ENCODE measurements around the gene CANT1.
"Not testable (repeated sequence)": the region's sequence is repeated elsewhere in the genome, so short reads cannot be mapped to it uniquely, and the experiment has no call there.

Gene CANT1

DNA sequence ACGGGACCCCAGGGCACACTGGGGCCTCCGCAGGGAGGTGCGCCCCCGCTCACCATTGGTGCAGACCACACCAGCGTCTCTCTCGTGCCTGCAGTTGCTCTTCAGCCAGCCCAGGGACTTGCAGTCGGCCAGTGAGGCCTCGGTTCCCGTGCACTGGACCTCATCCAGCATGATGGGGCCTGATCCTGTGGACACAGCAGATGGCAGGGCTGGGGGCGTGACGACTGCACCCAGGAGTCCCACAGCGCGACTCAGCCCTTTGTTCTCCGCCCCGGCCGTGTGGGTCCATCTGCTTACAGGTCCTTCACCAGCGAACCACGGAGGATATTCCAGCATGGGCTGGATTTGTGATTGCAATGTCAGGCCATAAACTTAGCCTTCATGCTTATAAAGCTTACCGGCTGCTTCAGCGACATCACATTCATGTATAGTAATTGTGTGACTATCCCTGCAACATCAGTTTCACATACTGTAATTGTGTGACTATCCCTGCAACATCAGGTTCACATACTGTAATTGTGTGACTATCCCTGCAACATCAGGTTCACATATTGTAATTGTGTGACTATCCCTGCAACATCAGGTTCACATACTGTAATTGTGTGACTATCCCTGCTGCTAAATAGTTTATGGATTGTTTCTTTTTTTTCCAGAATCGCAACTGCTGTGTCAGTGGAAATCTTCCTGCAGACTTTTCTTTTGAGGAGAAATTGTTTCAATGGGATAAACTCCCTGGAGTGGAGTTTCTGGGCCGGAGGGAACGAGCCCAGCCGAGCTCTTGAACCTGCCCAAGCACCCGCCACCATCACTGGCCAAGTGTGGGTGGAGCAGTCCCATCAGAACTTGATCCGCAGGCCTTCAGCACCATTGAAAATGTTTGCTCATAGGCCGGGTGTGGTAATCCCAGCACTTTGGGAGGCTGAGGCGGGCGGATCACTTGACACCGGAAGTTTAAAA, 34.7 kb downstream of the CANT1 start:
- no peak for DNase-seq

DNA sequence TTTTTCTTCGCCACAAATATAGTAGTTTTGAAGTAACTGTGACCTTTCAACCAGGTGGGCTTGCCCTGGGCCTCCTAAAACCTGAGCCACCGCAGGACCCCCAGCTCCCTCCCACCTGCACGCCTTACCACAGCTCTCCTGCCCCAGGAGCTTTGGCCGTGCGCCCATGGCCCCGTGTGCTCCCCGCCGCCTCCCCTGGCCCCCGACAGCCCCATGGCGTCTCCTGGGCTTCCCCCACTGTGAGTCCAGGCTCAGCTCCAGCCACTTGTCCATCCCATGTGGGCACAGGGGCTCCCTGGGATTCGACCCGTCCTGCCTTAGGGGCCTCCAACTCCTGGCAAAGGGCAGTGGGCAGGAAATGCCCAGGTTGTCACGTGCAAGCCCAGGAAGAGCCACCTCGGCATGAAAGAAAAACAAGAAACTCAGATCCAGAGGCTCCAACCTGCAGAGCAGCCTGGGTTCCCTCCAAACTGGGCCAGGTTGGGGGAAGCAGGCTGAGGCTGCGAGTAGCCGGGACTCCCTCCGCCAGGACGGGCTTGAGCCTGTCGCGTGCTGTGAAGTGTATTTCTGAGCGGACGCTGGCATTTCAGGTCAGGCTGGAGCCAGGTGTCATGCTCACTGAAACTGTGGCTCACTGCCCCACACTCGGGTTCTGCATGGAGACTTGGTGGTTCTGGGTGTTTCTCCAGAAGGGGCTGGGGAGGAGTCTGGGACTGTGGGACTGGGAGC, 35.6 kb downstream of the CANT1 start:
- DNase-seq: no peak

DNA sequence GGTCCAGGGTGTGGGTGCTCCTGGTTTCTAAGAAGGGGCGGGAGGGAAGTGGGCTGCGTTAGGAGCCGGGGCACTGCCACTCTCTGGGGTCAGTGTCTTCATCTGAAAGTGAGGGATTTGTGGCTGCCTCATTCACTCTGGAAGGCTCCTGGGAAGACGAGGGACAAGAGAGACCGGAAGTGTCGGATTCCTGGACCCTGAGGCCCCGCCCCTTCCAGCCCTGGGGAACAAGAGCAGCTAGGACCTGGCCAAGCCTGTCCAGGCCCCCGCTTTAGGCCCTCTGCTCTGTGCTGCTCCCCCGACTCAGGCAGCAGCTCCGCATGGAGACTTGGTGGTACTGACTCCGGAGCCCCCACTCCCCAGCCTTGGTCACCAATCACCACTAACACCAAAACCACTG, 36.4 kb downstream of the CANT1 start:
- DNase-seq: no peak

DNA sequence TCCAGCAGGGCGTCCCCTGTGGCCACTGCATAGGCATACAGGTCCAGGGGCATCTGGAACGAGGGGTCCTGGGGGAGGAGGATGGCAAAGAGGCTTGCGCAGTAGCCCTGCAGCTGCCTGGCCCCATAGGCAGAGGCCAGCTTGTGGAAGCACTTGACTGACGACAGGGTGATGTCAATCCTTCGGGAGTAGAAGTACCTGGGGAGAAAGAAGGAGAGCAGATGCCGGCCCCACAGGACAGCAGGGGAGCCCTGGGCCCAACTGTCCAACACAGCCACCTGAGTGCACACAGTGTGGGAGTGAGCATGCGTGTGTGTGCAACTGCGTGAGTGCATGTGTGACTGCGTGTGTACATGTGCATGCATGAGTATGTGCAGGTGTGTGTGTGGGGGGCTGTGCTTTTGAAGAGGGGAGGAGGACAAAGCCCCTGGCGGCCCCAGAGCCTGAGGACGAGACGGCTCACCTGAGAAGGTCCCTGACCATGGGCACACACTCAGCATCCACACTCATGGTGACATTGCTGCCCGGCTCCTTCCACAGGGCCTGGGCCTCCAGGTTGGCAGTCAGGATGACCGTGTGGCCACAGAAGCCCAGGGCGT, 37.0 kb downstream of the CANT1 start:
- no peak for DNase-seq

DNA sequence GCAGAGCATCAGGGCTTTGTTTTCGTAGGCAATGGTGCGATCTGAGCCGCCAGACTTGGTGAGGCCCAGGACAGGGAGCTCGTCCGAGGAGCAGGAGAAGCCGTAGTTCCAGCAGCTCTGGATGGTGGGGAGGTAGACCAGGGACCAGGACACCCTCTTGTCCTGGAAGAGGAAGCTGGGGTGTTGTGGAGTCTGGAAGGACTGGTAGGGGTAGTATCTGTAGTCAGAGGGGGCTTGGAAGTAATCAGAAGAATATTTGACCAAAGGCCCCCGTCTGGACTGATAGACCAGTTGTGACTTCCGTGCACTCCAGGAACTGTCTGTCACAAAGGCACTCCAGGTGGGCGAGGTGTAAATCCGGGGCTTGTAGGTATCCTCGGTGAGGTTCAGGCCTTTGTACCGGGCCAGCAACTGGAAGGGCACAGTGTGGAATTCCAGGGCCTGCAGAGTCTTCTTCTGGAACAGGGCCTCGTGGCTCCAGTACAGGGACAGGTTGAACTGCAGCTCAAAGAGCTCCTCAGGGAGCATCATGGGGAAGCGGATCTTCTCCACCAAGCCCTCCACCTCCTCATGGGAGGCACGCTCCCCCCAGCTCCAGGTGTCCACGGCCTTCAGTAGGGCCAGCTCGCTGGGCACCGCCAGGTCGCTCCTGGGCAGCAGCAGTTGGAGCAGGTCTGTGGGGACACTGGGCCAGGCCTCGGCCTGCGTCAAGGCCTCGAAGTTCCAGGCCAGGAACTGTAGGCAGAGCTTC, 37.6 kb downstream of the CANT1 start:
- no peak for DNase-seq

DNA sequence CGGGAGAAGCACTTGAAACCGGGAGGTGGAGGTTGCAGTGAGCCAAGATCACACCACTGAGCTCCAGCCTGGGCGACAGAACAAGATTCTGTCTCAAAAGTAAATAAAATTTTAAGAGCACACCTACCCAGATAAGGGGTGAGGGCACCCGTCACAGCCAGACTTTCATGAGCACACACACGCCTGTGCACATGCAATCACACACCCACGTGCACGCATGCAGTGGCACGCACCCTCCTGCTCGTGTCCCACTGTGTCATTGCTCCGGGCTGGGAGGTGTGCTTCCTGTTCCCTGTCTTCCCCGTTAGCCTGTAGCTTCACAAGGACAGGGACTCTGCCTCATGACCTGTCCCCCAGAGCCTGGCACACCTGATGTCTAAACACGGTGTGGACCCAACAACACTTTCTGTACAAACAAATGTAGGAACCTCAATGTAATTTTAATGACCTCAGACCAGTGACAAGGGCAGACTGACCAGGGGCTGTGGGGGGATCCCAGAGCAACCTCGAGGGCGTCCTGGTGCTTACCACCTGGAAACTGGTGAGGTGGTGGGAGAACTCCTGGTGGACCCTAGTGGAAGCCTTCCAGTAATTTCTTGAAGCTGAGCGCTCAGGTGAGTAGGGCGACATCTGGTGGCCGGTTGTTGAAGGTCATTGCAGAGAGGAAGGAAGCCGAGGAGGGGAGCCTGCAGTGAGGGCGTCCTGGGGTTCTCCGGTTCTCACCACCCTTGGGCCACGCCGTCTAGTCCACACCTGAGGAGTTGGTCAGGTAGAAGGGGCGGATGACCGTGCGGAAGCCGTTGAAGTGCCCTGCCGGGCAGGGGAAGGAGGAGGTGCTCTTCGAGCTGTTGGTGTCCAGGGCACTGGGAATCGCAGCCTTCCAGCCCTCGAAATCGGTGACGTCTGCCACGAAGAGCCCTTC, 38.5 kb downstream of the CANT1 start:
- peak; percentile 75 for DNase-seq

DNA sequence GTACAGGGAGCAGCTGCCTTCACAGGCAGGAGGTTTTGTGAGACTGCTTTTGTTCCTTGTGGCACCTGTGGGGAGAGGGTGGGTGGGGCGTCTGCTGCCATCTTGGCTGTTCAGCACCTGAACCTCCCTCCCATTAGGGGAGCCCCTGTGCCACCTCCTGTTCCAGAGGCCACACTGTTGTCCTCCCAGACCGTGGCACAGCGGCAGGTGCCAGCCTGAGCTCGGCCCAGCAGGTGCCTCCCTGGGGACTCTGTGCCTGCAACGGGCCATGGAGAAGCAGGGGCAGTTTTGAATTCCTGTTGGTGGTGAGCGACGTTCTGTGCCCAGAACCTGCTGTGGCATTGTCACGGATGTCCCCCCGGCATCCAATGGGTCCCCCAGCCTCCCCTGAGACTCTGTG, 39.7 kb downstream of the CANT1 start:
- peak; percentile 56 for DNase-seq

DNA sequence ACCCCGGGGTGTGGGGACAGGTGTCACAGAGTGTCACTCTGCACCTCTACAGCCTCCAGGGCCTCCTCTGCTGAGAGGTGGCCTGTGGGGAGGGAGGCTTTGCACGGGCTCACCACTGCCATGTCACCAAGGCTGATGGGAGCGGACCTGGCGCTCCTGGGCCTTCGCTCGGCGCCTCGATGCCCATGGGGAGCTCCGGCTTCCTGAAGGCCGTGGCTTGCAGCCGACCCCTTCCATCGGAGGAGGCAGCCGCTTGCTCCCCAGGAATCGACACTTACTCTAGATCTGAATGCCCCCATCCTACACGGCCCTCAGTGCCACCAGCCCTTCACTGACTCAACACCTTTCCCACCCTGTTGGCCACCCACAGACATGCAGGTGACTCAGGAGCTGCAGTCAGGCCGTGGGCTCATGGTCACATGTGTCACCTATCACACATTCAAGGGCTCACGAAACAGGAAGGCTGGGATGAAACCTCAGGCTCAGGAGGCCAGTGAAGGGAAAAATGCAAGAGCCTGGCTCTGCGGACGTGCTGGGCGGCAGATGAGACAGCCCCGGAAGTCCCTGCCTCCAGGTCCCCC, 41.7 kb downstream of the CANT1 start:
- no peak for DNase-seq

DNA sequence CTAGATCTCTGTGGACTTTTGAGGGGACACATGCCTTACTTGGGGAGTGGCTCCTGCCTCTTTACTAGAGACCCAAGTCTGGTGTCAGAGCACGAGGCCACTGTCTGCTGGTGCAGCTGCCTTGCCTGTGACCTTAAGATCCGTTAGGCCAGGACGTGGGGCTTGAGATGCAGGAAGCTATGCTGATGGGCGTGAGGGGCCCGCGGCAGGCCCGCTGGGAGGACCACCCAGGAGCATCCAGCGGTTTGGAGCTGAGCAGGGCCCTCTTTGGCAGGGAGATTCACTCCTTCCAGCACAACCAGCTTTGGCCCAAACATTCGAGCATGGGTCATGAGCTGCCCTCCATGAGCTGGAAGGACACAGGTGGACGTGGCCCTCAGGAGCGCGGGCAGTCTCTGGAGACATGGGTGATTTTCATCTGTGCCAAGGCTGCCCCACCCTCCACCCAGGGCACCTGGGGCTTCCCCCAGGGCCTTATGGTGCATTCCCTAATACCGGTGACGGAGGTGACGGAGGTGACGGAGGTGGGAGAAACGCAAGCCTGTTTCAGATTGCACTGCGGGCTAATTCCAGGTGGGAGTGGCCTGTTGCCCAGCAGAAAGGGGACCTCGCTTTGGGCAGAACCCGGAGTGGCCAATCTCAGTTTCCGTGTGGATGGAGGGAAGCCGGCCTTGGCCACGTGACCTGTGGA, 42.5 kb downstream of the CANT1 start:
- no peak for DNase-seq

DNA sequence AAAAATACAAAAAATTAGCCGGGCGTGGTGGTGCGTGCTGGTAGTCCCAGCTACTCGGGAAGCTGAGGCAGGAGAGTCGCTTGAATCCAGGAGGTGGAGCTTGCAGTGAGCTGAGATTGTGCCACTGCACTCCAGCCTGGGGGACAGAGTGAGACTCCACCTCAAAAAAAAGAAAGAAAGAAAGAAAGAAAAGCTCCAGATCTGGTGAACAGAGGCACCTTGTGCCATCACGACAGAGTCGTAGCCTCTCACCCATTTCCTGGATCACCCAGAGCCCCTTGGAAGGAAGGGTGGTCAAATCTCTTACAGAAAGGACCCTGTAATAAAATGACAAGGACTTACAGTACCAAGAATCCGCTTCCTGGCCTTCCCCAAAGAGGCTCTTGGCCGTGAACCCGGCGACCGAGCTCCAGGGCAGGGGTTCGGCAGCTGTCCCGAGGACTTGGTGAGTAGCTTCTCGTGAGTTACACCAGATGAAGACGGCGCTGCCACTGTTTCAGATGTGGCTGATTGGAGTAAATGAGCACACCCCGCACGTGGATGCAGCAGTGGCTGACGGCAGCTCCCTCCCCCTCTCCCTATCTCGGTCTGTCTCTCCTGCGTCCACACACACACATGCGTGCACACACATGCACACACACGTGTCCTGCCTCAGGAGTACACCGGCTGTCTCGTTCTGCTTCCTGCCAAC, 43.3 kb downstream of the CANT1 start:
- DNase-seq: no peak

DNA sequence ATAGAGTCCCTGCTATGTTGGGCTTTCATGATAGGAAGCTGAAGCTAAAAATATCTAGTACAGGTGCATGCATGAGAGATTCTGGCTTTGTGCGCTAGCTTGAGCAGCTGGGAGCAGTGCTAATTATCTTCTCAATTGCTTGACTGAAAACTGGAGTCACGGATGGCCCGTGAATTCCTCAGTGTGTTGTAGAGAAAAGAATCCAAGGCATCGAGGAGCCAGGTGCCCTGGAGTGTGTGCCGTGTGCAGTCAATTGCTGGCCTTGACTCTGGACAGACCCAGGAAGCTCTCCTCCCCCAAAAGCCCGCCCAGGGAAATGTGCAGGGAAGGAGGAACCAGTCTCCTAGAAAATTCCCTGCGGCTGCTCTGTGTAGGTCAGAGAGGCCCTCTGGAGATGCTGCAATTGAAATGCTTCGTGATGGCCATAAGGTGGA, 44.1 kb downstream of the CANT1 start:
- peak; percentile 65 for DNase-seq

DNA sequence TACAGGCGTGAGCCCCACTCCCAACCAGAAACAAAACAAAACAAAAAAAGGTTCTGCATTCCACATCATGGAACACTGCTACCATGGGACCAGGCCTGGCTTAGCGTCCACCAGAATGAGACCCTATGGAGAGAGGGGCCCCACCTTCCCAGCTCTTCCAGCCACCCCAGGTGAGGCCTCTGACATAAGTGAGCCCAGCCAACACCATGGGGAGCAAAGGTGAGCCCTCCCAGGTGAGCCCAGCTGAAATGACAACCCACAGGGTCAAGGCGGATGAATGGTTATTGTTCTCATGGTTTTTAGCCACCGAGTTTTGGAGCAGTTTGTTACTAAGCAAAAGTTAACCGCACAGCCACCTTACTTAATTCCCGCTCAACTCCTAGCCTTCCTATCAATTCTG, 46.2 kb downstream of the CANT1 start:
- DNase-seq: no peak

DNA sequence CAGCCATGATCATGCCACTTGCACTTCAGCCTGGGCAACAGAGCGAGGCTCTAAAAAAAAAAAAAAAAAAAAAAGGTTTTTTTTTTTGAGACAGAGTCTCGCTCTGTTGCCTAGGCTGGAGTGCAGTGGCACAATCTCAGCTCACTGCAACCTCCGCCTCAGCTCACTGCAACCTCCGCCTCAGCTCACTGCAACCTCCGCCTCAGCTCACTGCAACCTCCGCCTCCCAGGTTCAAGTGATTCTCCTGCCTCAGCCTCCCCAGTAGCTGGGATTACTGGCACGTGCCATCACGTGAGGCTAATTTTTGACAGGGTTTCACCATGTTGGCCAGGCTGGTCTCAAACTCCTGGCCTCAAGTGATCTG, 46.6 kb downstream of the CANT1 start:
- DNase-seq: not testable (repeated sequence)

DNA sequence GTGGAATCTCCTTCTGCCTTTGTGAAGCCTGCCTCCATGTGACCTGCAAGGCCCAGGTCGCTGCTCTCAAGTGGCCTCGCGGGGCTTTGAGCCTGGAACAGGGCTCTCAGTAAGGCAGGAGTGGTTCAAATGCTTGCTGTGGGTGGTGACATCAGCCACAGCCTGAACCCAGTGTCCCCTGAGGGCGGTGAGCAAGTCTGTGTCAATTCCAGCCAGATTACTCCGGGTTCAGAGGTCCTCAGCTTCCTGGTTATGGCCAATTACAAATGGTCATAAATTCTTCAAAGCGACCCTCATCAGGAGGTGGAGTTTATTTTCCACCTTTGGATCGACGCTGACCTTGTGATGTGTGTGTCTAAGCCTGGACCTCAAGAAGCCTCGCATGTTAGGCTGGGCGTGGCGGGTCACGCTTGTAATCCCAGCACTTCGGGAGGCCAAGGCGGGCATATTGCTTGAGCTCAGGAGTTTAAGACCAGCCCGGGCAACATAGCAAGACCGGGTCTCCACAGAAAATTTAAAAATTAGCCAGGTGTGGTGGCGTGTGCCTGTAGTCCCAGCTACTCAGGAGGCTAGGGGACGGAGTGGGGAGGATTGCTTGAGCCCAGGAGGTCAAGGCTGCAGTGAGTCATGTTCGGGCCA, 47.1 kb downstream of the CANT1 start:
- DNase-seq: no peak

DNA sequence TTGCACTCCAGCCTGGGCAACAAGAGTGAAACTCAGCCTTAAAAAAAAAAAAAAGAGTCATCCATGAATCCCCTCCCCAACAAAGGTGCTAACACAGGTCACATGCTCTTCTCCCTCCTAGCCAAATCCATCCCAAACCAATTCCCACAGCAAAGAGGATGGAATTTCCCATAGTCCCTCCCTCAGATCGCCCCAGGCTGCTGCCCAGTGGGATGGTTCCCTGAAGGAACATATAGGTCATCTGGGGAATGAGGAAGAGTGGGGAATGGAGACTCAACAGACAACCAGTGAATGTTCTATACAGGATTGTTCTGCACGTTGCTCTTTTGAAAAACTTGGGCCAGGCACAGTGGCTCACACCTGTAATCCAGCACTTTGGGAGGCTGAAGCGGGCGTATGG, 48.0 kb downstream of the CANT1 start:
- DNase-seq: no peak

DNA sequence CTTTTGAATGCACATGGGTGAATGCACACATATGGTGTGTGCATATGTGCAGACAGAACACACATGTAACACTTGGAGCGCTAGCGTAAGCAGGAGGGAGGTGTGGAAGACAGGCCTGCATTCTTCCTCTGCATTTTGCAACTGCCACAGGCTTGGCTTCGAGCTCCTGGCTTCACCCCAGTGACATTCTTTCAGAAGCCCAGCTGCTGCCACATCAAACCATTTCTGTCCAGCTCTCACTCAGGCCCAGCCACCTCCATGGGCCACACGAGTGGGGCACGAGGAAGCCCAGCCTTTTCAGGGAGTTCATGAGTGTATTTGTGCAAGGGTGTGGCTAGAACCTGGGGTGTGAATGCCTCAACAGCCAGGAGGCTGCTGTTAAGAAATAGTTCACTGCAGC, 48.6 kb downstream of the CANT1 start:
- DNase-seq: no peak

DNA sequence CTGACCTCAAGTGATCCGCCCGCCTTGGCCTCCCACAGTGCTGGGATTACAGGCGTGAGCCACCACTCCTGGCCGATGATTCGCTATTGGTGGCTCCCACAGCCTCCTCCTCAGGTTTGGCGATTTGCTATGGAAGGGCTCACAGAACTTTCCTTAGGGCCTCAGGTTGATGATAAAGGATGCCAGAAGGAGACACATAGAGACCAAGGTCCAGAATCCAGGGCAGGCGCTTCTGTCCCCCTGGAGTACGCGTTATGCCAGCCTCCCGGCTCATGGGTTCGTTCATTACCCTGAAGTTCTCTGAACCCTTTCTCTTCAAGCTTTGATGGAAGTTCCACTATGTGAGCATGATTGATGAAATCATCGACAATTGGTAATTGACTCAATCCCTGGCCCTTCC, 49.8 kb downstream of the CANT1 start:
- no peak for DNase-seq

DNA sequence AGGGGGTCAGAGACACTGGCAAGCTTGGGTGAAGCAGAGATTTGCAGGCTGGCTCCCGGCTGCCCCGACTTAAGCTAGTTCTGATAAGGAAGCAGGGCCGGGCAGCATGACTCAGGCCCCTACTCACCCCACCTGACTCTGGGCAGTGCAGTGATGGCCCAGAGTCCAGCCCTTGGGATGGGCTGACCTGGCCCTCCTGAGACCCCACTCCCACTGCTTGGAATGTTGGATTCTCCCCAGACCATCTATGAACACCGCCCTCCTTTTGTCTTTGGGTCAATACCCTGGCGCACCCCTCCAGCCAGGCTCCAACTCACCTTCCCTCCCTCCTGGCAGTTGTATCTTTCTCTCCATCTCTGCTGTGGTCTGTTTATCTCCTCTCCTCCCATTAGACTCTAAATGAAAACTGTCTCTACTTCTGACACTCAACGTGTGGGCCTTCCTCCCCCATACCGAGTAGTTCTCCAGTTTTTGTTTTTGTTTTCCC, 50.9 kb downstream of the CANT1 start:
- no peak for DNase-seq

DNA sequence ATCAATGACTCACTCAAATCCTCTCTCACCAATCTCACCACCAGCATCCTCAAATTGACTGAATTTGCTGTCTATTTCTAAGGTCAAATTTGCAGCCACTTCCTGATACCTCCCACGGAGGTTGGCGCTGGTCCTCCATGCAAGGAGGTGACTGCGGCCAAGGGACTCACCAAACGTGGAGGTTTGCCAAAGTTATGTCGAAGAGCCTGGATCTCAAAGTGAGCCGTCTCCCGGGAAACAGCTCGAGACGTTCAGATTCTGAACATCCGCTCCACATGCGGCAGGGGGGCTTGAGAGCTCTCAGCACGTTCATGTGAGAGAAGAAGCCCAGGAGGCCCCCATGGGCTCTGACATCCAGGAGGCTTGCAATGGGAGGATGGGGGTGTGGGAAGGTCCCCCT, 52.4 kb downstream of the CANT1 start:
- DNase-seq: no peak

DNA sequence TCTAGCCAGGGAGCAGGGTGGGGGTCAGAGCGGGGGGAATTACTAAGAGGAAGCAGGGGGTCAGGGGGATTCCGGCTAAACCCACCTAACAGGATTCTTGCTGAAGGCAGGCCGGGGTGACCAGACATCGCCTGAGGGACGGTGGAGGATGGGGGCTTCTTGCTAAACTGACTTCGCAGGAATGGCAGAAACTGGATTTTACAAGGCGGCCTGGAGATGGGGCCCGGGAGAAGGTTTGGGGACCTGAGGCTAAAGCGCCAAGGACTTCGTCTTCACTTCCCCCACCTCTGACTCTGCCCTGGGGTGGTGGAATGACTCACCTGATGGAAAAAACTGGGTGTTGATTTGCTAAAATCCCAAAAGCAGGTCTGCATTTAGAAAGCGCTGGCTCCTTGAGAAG, 53.3 kb downstream of the CANT1 start:
- DNase-seq: no peak

All from NCI-H1436 (cell line).